HG03469 (cell line): ENCODE data around the gene ERVK3-1.
A peak's percentile ranks its signal among the peaks of the same experiment; 100 is the strongest.
"Not testable (repeated sequence)": the region's sequence is repeated elsewhere in the genome, so short reads cannot be mapped to it uniquely, and the experiment has no call there.

Source experiments
- ATAC-seq: cut with Tn5 transposase; IDR thresholded peaks from one replicate; pipeline ENCODE4 v1.9.1; 2021; ENCODE audit warnings: mild to moderate bottlenecking, moderate library complexity, moderate number of reproducible peaks; ENCODE audit not compliant: unreplicated experiment

Gene ERVK3-1

GRCh38 chr19:58304255-58304654 is 922 bp upstream of the ERVK3-1 start:
- no peak for ATAC-seq

- ATAC-seq, result no peak
Observed at GRCh38 chr19:58304748-58305064, 471 bp upstream of the ERVK3-1 start.

GRCh38 chr19:58305932-58306323 is 751 bp downstream of the ERVK3-1 start:
- ATAC-seq, result no peak

- no peak for ATAC-seq
Observed at GRCh38 chr19:58307736-58308135, 2.6 kb downstream of the ERVK3-1 start.

- not testable (repeated sequence) for ATAC-seq
Observed at GRCh38 chr19:58310685-58311084, 5.5 kb downstream of the ERVK3-1 start.

- ATAC-seq, result no peak
Observed at GRCh38 chr19:58311345-58311865, 6.2 kb downstream of the ERVK3-1 start.

- ATAC-seq, result no peak
Observed at GRCh38 chr19:58315580-58315979, 10.4 kb downstream of the ERVK3-1 start.

- ATAC-seq, result no peak
Observed at GRCh38 chr19:58317476-58318072, 12.4 kb downstream of the ERVK3-1 start.

- ATAC-seq, result no peak
Observed at GRCh38 chr19:58318297-58318696, 13.1 kb downstream of the ERVK3-1 start.

- ATAC-seq, result no peak
Observed at GRCh38 chr19:58319241-58319640, 14.1 kb downstream of the ERVK3-1 start.

GRCh38 chr19:58325311-58326022 is 20.3 kb downstream of the ERVK3-1 start:
- ATAC-seq, result no peak

GRCh38 chr19:58326501-58326913 is 21.3 kb downstream of the ERVK3-1 start:
- ATAC-seq, result no peak

GRCh38 chr19:58326914-58327726 is 21.9 kb downstream of the ERVK3-1 start, which contains the start of gene ZSCAN22:
ZSCAN22 (plus strand) TSS chr19:58326994; CDS start chr19:58334803, 7,809 bp downstream.
- peak; percentile 65 for ATAC-seq

GRCh38 chr19:58328999-58329398 is 23.8 kb downstream of the ERVK3-1 start:
- no peak for ATAC-seq

- no peak for ATAC-seq
Observed at GRCh38 chr19:58330458-58330857, 25.3 kb downstream of the ERVK3-1 start.

GRCh38 chr19:58332697-58333096 is 27.5 kb downstream of the ERVK3-1 start:
- ATAC-seq, result no peak

- no peak for ATAC-seq
Observed at GRCh38 chr19:58334691-58335249, 29.6 kb downstream of the ERVK3-1 start.

- no peak for ATAC-seq
Observed at GRCh38 chr19:58335630-58336029, 30.5 kb downstream of the ERVK3-1 start.

GRCh38 chr19:58336216-58336615 is 31.0 kb downstream of the ERVK3-1 start:
- ATAC-seq, result no peak

GRCh38 chr19:58336820-58337219 is 31.6 kb downstream of the ERVK3-1 start:
- no peak for ATAC-seq

GRCh38 chr19:58338336-58338735 is 33.2 kb downstream of the ERVK3-1 start:
- no peak for ATAC-seq
